Measurements from ENCODE around the gene EME2. TPM values are rescaled to one million over a fixed set of nuclear protein-coding genes. Genes with fewer than 3 reads are reported as not detected.

Gene EME2
- total RNA-seq, 2 donors from 2014 or later = 16.7 to 30.6 TPM

DNA sequence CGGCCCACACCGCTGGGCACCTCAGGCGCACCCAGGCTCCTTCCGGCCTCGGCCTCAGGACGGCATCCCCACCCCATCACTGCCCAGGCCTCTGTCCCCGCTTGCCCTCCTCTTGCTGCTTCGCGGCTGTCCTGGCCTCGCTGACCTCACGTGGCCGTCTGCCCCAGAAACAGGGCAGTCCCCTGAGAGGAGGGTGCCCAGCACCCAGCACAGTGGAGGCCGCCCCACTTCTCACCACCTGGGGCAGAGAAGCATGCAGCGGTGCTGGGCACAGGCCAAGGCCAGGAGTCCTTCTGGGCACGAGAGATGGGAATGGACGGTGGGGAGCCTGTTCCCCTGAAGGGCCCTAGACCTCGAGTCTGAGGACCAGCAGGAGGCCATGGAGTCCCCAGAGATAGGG lies 45.1 kb downstream of the EME2 start:
- TF ChIP-seq, protein P1, sequence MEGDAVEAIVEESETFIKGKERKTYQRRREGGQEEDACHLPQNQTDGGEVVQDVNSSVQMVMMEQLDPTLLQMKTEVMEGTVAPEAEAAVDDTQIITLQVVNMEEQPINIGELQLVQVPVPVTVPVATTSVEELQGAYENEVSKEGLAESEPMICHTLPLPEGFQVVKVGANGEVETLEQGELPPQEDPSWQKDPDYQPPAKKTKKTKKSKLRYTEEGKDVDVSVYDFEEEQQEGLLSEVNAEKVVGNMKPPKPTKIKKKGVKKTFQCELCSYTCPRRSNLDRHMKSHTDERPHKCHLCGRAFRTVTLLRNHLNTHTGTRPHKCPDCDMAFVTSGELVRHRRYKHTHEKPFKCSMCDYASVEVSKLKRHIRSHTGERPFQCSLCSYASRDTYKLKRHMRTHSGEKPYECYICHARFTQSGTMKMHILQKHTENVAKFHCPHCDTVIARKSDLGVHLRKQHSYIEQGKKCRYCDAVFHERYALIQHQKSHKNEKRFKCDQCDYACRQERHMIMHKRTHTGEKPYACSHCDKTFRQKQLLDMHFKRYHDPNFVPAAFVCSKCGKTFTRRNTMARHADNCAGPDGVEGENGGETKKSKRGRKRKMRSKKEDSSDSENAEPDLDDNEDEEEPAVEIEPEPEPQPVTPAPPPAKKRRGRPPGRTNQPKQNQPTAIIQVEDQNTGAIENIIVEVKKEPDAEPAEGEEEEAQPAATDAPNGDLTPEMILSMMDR (IDR thresholded peaks at IDR 0.05) = no peak
- DNase-seq = no peak
- H3K4me1 ChIP-seq = no peaks in the 10 kb centered on the region
- H3K9ac ChIP-seq (ENCODE audit: low read depth in 2 of 2, low read length in 2 of 2) = no peak overlapping the region
- intact Hi-C loops (cut with DNase I) = no loop called here
- no peak overlapping the region for H3K27ac ChIP-seq
- H3K9me3 ChIP-seq = no peaks in the 10 kb centered on the region
- peaks cover 15% of the 10 kb centered on the region for H3K36me3 ChIP-seq
- H3K4me3 ChIP-seq = no peak overlapping the region
- H3K27me3 ChIP-seq = no peaks in the 10 kb centered on the region

DNA sequence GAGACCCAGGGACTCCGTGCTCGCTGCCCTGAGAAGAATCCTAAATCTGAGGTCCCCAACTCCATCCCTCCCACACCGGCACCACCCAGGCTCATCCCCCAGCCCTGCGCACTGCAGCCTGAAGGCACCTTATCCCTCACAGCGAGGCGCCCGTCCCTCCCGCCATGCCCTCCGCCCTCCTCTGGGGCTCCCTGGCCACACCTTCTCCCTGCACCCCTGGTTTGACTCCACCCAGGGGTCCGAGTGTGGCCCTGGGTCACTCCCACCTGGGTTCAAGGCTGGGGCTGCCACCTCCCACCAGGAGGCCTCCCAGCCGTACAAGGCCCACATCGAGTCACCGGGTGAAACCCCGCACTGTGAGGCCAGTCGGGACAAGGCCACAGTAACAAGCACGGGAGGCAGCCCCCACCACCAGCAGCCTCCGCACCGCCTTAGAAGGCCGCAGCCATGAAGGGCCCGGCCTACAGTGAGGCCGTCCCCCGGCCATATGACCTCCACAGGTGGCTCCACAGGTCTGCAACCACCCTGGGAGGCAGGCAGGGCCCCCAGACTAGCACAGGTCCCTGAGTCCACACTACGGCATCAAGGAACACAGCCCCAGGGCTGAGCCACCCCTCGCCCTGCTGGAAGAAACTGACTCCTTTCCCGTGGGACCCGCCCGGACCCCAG lies 45.7 kb downstream of the EME2 start:
- intact Hi-C loops (cut with DNase I) = no loop called here
- TF ChIP-seq, protein P1 (IDR thresholded peaks at IDR 0.05) = no peak

DNA sequence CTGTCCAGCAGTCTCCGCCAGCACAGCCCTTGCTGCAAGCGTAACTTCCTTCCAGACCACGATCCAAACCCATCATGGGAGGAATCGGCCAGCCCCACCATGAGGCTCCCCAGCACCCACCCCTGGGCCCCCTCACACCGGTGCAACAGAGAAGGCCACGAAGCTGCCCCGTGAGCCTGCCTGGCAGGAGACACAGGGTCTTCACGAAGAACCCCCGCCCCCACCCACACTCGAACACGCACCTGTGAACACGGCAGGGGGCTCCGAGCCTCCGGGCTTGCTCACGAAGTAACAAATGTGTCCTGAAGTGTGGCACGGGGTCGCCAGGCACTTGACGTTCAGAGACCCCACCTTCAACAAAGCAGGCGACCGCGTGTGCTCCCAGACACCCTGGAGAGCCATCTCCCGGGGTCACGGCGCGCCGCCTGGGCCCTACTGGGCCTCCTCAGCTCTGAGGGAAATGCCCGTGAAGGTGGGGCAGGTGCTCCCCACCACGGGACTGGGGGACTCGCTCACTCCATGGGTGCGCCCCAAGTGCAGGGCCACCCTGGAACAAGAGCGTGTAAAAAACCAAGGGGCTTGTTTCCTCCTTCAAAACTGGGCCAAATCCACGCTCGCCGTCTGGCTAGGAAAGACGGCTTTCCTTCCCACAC lies 46.4 kb downstream of the EME2 start:
- intact Hi-C loops (cut with DNase I) = no loop called here
- peaks cover 15% of the 10 kb centered on the region for H3K36me3 ChIP-seq

More for the DNA sequence above, 45.7 kb downstream of the EME2 start:
- Histone ChIP-seq H3K36me3 (peaks cover 15% of the 10 kb centered on the region), H3K27ac (no peak overlapping the region), H3K4me3 (no peak overlapping the region), H3K9me3 (no peaks in the 10 kb centered on the region), H3K9ac (ENCODE audit: low read depth in 2 of 2, low read length in 2 of 2) (no peak overlapping the region), H3K4me1 (no peaks in the 10 kb centered on the region), H3K27me3 (no peaks in the 10 kb centered on the region)
- no peak for DNase-seq

DNA sequence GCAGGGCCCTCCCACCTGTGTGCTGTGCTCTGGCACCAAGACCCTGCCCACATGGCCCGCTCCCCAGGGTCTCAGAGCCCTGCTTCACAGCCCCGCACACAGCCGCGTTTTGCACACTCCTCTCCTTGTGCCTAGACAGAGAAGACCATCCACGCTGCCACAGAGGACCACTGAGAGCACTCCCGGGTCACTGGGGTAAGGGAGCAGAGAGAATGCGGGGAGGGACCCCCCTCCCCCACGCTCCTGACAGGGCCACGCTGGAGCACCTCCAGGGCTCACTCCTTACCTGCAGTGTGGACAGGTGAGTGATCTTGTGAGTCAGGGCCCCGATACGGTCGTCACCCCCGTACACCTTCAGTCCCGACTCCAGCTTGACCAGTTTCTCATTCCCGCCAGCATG lies 47.0 kb downstream of the EME2 start:
- no peak overlapping the region for H3K9ac ChIP-seq (ENCODE audit: low read depth in 2 of 2, low read length in 2 of 2)
- intact Hi-C loops (cut with DNase I) = no loop called here
- TF ChIP-seq, protein P1 (IDR thresholded peaks at IDR 0.05) = no peak
- H3K9me3 ChIP-seq = no peaks in the 10 kb centered on the region
- no peaks in the 10 kb centered on the region for H3K4me1 ChIP-seq
- peaks cover 15% of the 10 kb centered on the region for H3K36me3 ChIP-seq
- no peak for DNase-seq
- no peaks in the 10 kb centered on the region for H3K27me3 ChIP-seq
- no peak overlapping the region for H3K4me3 ChIP-seq
- H3K27ac ChIP-seq = no peak overlapping the region

More for the DNA sequence above, 46.4 kb downstream of the EME2 start:
- H3K9me3 ChIP-seq = no peaks in the 10 kb centered on the region
- no peaks in the 10 kb centered on the region for H3K4me1 ChIP-seq
- H3K27me3 ChIP-seq = no peaks in the 10 kb centered on the region
- TF ChIP-seq, protein P1 (IDR thresholded peaks at IDR 0.05) = no peak
- no peak overlapping the region for H3K9ac ChIP-seq (ENCODE audit: low read depth in 2 of 2, low read length in 2 of 2)
- H3K4me3 ChIP-seq = no peak overlapping the region
- no peak overlapping the region for H3K27ac ChIP-seq
- no peak for DNase-seq

DNA sequence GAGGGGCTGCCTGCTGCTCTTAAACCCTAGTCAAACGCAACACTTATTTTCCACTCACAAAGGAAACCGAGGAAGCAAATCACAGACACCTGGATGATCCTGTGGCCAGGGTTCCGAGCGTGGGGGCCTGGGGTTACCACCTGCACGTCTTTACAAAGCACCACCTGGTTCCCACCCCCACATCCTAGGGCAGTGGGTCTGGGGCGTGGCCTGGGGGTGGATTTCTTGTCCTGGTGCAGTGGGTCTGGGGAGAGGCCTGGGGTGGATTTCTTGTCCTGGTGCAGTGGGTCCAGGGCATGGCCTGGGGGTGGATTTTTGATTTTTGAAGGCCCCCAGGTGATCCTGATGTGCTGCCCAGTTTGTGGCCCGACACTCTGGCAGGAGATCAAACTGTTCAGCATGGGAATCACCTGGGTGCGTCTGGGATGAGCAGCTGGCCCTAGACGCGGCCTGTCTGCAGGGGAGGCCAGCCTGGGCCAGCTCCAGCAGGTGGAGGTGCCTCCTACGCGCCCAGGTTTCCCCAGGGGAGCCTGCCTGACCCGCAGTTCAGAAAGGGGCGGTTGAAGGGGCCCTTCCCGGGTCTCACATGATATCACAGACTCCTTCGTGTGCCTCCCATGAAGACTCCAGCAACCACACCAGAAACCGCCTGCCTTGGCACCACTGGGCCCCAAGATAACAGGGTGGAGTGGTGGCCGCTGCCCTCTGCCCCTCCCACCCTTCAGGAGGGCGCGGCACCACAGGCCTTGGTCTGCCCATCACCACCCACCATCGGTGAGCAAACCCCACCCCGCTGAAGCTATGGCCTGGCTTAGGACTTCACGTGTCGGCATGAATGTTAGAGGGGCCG lies 47.7 kb downstream of the EME2 start:
- intact Hi-C loops (cut with DNase I) = no loop called here
- Histone ChIP-seq H3K9ac (ENCODE audit: low read depth in 2 of 2, low read length in 2 of 2) (no peak overlapping the region), H3K4me1 (peaks cover 4% of the 10 kb centered on the region), H3K27ac (no peak overlapping the region), H3K36me3 (peaks cover 15% of the 10 kb centered on the region), H3K4me3 (no peak overlapping the region), H3K9me3 (no peaks in the 10 kb centered on the region), H3K27me3 (no peaks in the 10 kb centered on the region)
- DNase-seq = no peak
- TF ChIP-seq, protein P1 (IDR thresholded peaks at IDR 0.05) = no peak
